ENCODE results near the gene CALY.
A peak's percentile ranks its signal among the peaks of the same experiment; 100 is the strongest.

The CALY gene

GRCh38 chr10:133336577-133337369 lies at the start of gene CALY:
CALY (minus strand) TSS chr10:133336896; CDS start chr10:133328989, 7,907 bp downstream.
- H3K36me3 ChIP-seq (ENCODE audit: control insufficient read depth, insufficient read depth, low read length): no peaks in the 10 kb centered on the region
- H3K27me3 ChIP-seq (ENCODE audit: control insufficient read depth, insufficient read depth, low read length): peaks cover 74% of the 10 kb centered on the region
- no peak within 1 kb of the TSS for H3K9ac ChIP-seq (ENCODE audit: low read depth, low read length)
- H3K9me3 ChIP-seq (ENCODE audit: control insufficient read depth, insufficient read depth, low read length): no peaks in the 10 kb centered on the region
- H3K4me1 ChIP-seq (ENCODE audit: control insufficient read depth, insufficient read depth, low read length): no peaks in the 10 kb centered on the region
- H3K4me3 ChIP-seq (ENCODE audit: low read depth, low read length): peak within 1 kb of the TSS; percentile 18

- Histone ChIP-seq H3K4me3 (ENCODE audit: low read depth, low read length) (no peak overlapping the region), H3K4me1 (ENCODE audit: control insufficient read depth, insufficient read depth, low read length) (no peaks in the 10 kb centered on the region), H3K27me3 (ENCODE audit: control insufficient read depth, insufficient read depth, low read length) (peaks cover 8% of the 10 kb centered on the region), H3K36me3 (ENCODE audit: control insufficient read depth, insufficient read depth, low read length) (no peaks in the 10 kb centered on the region), H3K9me3 (ENCODE audit: control insufficient read depth, insufficient read depth, low read length) (no peaks in the 10 kb centered on the region), H3K9ac (ENCODE audit: low read depth, low read length) (no peak overlapping the region)
Observed at GRCh38 chr10:133385214-133385613, 48.5 kb upstream of the CALY start.

GRCh38 chr10:133384071-133384470 lies 47.4 kb upstream of the CALY start:
- H3K36me3 ChIP-seq (ENCODE audit: control insufficient read depth, insufficient read depth, low read length): no peaks in the 10 kb centered on the region
- peaks cover 14% of the 10 kb centered on the region for H3K27me3 ChIP-seq (ENCODE audit: control insufficient read depth, insufficient read depth, low read length)
- no peak overlapping the region for H3K4me3 ChIP-seq (ENCODE audit: low read depth, low read length)
- H3K9ac ChIP-seq (ENCODE audit: low read depth, low read length): no peak overlapping the region
- no peaks in the 10 kb centered on the region for H3K4me1 ChIP-seq (ENCODE audit: control insufficient read depth, insufficient read depth, low read length)
- no peaks in the 10 kb centered on the region for H3K9me3 ChIP-seq (ENCODE audit: control insufficient read depth, insufficient read depth, low read length)

- H3K36me3 ChIP-seq (ENCODE audit: control insufficient read depth, insufficient read depth, low read length): no peaks in the 10 kb centered on the region
- no peak overlapping the region for H3K9ac ChIP-seq (ENCODE audit: low read depth, low read length)
- no peaks in the 10 kb centered on the region for H3K9me3 ChIP-seq (ENCODE audit: control insufficient read depth, insufficient read depth, low read length)
- peaks cover 15% of the 10 kb centered on the region for H3K27me3 ChIP-seq (ENCODE audit: control insufficient read depth, insufficient read depth, low read length)
- H3K4me1 ChIP-seq (ENCODE audit: control insufficient read depth, insufficient read depth, low read length): no peaks in the 10 kb centered on the region
- H3K4me3 ChIP-seq (ENCODE audit: low read depth, low read length): no peak overlapping the region
Observed at GRCh38 chr10:133383551-133383950, 46.9 kb upstream of the CALY start.

- Histone ChIP-seq H3K4me1 (ENCODE audit: control insufficient read depth, insufficient read depth, low read length) (no peaks in the 10 kb centered on the region), H3K9ac (ENCODE audit: low read depth, low read length) (no peak overlapping the region), H3K27me3 (ENCODE audit: control insufficient read depth, insufficient read depth, low read length) (peaks cover 40% of the 10 kb centered on the region), H3K36me3 (ENCODE audit: control insufficient read depth, insufficient read depth, low read length) (no peaks in the 10 kb centered on the region), H3K9me3 (ENCODE audit: control insufficient read depth, insufficient read depth, low read length) (no peaks in the 10 kb centered on the region), H3K4me3 (ENCODE audit: low read depth, low read length) (no peak overlapping the region)
Observed at GRCh38 chr10:133381036-133381435, 44.3 kb upstream of the CALY start.

- Histone ChIP-seq H3K4me3 (ENCODE audit: low read depth, low read length) (peak overlapping the region; percentile 48), H3K4me1 (ENCODE audit: control insufficient read depth, insufficient read depth, low read length) (no peaks in the 10 kb centered on the region), H3K36me3 (ENCODE audit: control insufficient read depth, insufficient read depth, low read length) (no peaks in the 10 kb centered on the region), H3K9me3 (ENCODE audit: control insufficient read depth, insufficient read depth, low read length) (no peaks in the 10 kb centered on the region), H3K9ac (ENCODE audit: low read depth, low read length) (no peak overlapping the region), H3K27me3 (ENCODE audit: control insufficient read depth, insufficient read depth, low read length) (peaks cover 50% of the 10 kb centered on the region)
Observed at GRCh38 chr10:133379801-133380666, 43.3 kb upstream of the CALY start.

- no peaks in the 10 kb centered on the region for H3K36me3 ChIP-seq (ENCODE audit: control insufficient read depth, insufficient read depth, low read length)
- H3K9me3 ChIP-seq (ENCODE audit: control insufficient read depth, insufficient read depth, low read length): no peaks in the 10 kb centered on the region
- no peaks in the 10 kb centered on the region for H3K4me1 ChIP-seq (ENCODE audit: control insufficient read depth, insufficient read depth, low read length)
- H3K9ac ChIP-seq (ENCODE audit: low read depth, low read length): no peak within 1 kb of the TSS
- H3K4me3 ChIP-seq (ENCODE audit: low read depth, low read length): peak within 1 kb of the TSS; percentile 80
- H3K27me3 ChIP-seq (ENCODE audit: control insufficient read depth, insufficient read depth, low read length): peaks cover 58% of the 10 kb centered on the region
Observed at GRCh38 chr10:133379152-133379800, 42.6 kb upstream of the CALY start, which contains the start of gene PAOX. PAOX (plus strand) TSS chr10:133379262; CDS start chr10:133379317, 55 bp downstream.

- Histone ChIP-seq H3K9ac (ENCODE audit: low read depth, low read length) (no peak overlapping the region), H3K36me3 (ENCODE audit: control insufficient read depth, insufficient read depth, low read length) (no peaks in the 10 kb centered on the region), H3K9me3 (ENCODE audit: control insufficient read depth, insufficient read depth, low read length) (no peaks in the 10 kb centered on the region), H3K27me3 (ENCODE audit: control insufficient read depth, insufficient read depth, low read length) (peaks cover 62% of the 10 kb centered on the region), H3K4me3 (ENCODE audit: low read depth, low read length) (peak overlapping the region; percentile 80), H3K4me1 (ENCODE audit: control insufficient read depth, insufficient read depth, low read length) (no peaks in the 10 kb centered on the region)
Observed at GRCh38 chr10:133378251-133379096, 41.8 kb upstream of the CALY start.

GRCh38 chr10:133377818-133378250 lies 41.1 kb upstream of the CALY start:
- Histone ChIP-seq H3K9me3 (ENCODE audit: control insufficient read depth, insufficient read depth, low read length) (no peaks in the 10 kb centered on the region), H3K9ac (ENCODE audit: low read depth, low read length) (no peak overlapping the region), H3K4me1 (ENCODE audit: control insufficient read depth, insufficient read depth, low read length) (no peaks in the 10 kb centered on the region), H3K4me3 (ENCODE audit: low read depth, low read length) (peak overlapping the region; percentile 80), H3K36me3 (ENCODE audit: control insufficient read depth, insufficient read depth, low read length) (no peaks in the 10 kb centered on the region), H3K27me3 (ENCODE audit: control insufficient read depth, insufficient read depth, low read length) (peaks cover 62% of the 10 kb centered on the region)

- H3K4me3 ChIP-seq (ENCODE audit: low read depth, low read length): peak overlapping the region; percentile 80
- H3K4me1 ChIP-seq (ENCODE audit: control insufficient read depth, insufficient read depth, low read length): no peaks in the 10 kb centered on the region
- no peaks in the 10 kb centered on the region for H3K9me3 ChIP-seq (ENCODE audit: control insufficient read depth, insufficient read depth, low read length)
- no peak overlapping the region for H3K9ac ChIP-seq (ENCODE audit: low read depth, low read length)
- no peaks in the 10 kb centered on the region for H3K36me3 ChIP-seq (ENCODE audit: control insufficient read depth, insufficient read depth, low read length)
- H3K27me3 ChIP-seq (ENCODE audit: control insufficient read depth, insufficient read depth, low read length): peaks cover 62% of the 10 kb centered on the region
Observed at GRCh38 chr10:133377025-133377817, 40.5 kb upstream of the CALY start.
